ENCODE results near the gene GBP7. TPM values are rescaled to one million over a fixed set of nuclear protein-coding genes. Genes with fewer than 3 reads are reported as not detected.

Gene GBP7
- total RNA-seq, 2 donors from 2014 or later = 0.23 TPM; not detected in 1

DNA sequence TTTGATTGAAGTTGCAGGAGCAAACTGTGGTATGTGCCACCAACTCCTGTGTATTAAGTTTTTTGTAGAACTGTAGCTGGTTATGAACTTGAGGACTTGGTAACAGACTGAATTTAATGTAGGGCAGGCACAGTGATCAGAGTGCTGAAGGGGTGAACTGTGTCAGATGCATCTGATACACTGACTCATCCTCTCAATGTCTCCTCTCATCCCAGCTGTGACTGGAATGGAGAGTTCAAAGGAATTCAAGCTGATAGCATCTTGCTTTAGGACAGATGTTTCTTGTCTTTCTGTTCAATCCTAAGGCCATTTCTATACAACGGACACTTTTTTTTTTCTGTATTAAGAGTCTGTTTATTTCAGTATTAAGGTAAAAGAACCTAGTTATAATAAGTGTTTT is 85.8 kb downstream of the GBP7 start:
- no peaks in the 10 kb centered on the region for H3K27me3 Mint-ChIP-seq (ENCODE audit: low read depth)
- DNase-seq = no peak
- no peak overlapping the region for H3K4me3 Mint-ChIP-seq
- peaks cover 0 to 2% of the 10 kb centered on the region in 2 donors for H3K36me3 Mint-ChIP-seq (ENCODE audit: insufficient read depth in 2 of 2)
- H3K9me3 Mint-ChIP-seq = no peaks in the 10 kb centered on the region
- ATAC-seq (replicated peaks in 1 of 2) = peak; percentile 38 to 58
- H3K27ac Mint-ChIP-seq = no peak overlapping the region
- peaks cover 21% of the 10 kb centered on the region for H3K4me1 Mint-ChIP-seq (ENCODE audit: low read depth)

DNA sequence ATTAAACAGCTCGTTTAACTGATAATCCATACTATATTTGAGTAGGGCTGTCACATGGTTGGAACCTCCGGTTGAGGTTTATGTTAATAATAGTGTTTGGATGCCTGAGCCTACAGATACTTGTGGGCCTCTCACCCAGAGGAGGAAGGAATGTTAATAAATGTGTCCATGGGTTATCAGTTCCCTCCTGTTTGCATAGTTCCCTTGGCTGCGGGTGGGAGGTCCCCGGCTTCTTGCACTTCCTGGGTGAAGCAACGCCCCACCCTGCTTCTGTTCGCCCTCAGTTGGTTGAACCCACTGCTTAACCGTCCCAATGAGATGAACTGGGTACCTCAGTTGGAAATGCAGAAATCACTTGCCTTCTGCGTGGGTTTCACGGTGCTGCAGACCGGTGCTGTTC is 87.2 kb downstream of the GBP7 start:
- ATAC-seq (replicated peaks in 1 of 2) (no peak), DNase-seq (no peak)
- no peaks in the 10 kb centered on the region for H3K27me3 Mint-ChIP-seq (ENCODE audit: low read depth)
- no peaks in the 10 kb centered on the region for H3K36me3 Mint-ChIP-seq (ENCODE audit: insufficient read depth in 2 of 2)
- H3K27ac Mint-ChIP-seq = no peak overlapping the region
- H3K4me1 Mint-ChIP-seq (ENCODE audit: low read depth) = peaks cover 21% of the 10 kb centered on the region
- no peaks in the 10 kb centered on the region for H3K9me3 Mint-ChIP-seq
- no peak overlapping the region for H3K4me3 Mint-ChIP-seq

DNA sequence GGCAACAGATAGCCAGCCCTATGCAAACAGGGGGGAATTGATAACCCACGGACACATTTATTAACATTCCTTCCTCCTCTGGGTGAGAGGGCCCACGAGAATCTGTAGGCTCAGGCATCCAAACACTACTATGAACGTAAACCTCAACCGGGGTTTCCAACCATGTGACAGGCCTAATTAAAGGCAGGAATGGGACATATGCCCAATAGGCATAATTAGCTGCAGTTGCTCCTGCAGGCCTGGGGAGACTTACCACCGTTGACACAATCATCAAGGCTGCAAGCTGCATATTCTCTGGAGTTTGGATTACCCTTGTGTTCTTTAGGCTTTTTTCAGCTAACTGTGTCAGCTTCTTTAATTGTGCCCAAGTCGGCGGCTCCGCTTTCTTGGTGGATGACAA is 88.6 kb downstream of the GBP7 start:
- no peak for ATAC-seq (replicated peaks in 1 of 2)
- H3K27ac Mint-ChIP-seq = no peak overlapping the region
- H3K27me3 Mint-ChIP-seq (ENCODE audit: low read depth) = no peaks in the 10 kb centered on the region
- no peak for DNase-seq
- H3K4me1 Mint-ChIP-seq (ENCODE audit: low read depth) = peaks cover 21% of the 10 kb centered on the region
- no peaks in the 10 kb centered on the region for H3K36me3 Mint-ChIP-seq (ENCODE audit: insufficient read depth in 2 of 2)
- H3K9me3 Mint-ChIP-seq = no peaks in the 10 kb centered on the region
- H3K4me3 Mint-ChIP-seq = no peak overlapping the region

DNA sequence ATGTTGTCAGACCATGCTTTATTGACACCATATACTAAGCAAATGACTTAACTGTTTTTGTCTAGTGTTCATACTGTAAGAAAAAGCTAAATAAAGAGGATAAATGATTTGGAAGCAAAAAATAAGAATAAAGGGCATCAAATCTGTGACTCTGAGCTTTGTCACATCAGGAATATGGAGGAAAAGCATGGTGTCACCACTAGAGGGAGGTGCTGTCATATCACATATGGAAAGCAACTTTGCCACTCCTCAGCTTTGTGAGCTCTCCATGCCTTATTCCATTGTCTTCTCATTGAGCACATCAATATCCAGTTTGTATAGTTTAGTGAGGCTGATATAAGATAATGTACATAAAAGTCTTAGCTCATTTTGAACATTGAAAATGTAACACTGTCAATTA is 90.0 kb downstream of the GBP7 start:
- Mint-ChIP-seq H3K27ac (no peak overlapping the region), H3K4me1 (ENCODE audit: low read depth) (peaks cover 14% of the 10 kb centered on the region), H3K4me3 (no peak overlapping the region), H3K36me3 (ENCODE audit: insufficient read depth in 2 of 2) (peaks cover 0 to 2% of the 10 kb centered on the region in 2 donors), H3K9me3 (peaks cover 0 to 2% of the 10 kb centered on the region in 2 donors), H3K27me3 (ENCODE audit: low read depth) (no peaks in the 10 kb centered on the region)
- ATAC-seq (replicated peaks in 1 of 2) (peak in 1 of 2 donors; percentile 48), DNase-seq (peak; percentile 36 to 57)

Other genes starting within 250 kb of the GBP7 start
- 10 to 100 TPM; 47.9 to 71.4 TPM for gene KYAT3, start 183.4 kb downstream of the GBP7 start, total RNA-seq
- gene RBMXL1, start 183.4 kb downstream of the GBP7 start, total RNA-seq = 10 to 100 TPM; 18.6 to 32.0 TPM
- 1 to 10 TPM; 7.1 to 9.0 TPM for gene GBP3, start 153.1 kb downstream of the GBP7 start, total RNA-seq
- 10 to 100 TPM; 44.9 to 58.9 TPM for gene GBP1, start 110.8 kb downstream of the GBP7 start, total RNA-seq
- 100 to 1,000 TPM; 309 to 356 TPM for gene GBP2, start 49.9 kb downstream of the GBP7 start, total RNA-seq
- gene GBP4, start 22.9 kb upstream of the GBP7 start, total RNA-seq = 10 to 100 TPM; 37.7 to 60.6 TPM
- gene GBP5, start 96.9 kb upstream of the GBP7 start, total RNA-seq = 100 to 1,000 TPM; 135 to 209 TPM
- 1 to 10 TPM; 2.8 to 3.3 TPM for gene GBP6, start 188.1 kb upstream of the GBP7 start, total RNA-seq